ENCODE results near the gene SERGEF. TPM values are rescaled to one million over a fixed set of nuclear protein-coding genes. Genes with fewer than 3 reads are reported as not detected.
"Not testable (repeated sequence)": the region's sequence is repeated elsewhere in the genome, so short reads cannot be mapped to it uniquely, and the experiment has no call there.

The SERGEF gene
- polyA plus RNA-seq, 10 donors, result 9.2 to 15.2 (median 10.9) TPM

DNA sequence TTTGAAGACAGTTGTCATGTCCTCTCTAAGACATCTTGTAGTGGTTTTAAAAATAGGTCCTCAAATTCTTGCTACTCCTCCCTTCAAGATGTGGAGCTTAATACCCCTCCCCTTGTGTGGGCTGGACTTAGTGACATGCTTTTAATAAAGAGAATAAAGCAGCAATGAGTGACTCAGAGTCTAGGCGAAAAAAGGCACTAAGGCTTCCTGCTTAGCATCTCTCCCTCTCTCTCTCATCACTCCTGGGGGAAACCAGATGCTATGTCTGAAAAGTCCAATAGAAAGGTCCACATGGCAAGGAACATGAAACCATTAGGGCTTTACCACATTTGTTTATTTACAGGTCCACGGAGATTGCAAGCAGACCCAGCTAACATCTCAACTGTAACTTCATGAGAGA, 11.7 kb downstream of the SERGEF start:
- DNase-seq, result no peak

- no peak for DNase-seq
These were observed 12.1 kb downstream of the SERGEF start for GRCh38 chr11:18000760-18001159.

GRCh38 chr11:18000128-18000527, 12.7 kb downstream of the SERGEF start:
- not testable (repeated sequence) for DNase-seq

GRCh38 chr11:17992916-17993315, 19.9 kb downstream of the SERGEF start:
- DNase-seq, result no peak

DNA sequence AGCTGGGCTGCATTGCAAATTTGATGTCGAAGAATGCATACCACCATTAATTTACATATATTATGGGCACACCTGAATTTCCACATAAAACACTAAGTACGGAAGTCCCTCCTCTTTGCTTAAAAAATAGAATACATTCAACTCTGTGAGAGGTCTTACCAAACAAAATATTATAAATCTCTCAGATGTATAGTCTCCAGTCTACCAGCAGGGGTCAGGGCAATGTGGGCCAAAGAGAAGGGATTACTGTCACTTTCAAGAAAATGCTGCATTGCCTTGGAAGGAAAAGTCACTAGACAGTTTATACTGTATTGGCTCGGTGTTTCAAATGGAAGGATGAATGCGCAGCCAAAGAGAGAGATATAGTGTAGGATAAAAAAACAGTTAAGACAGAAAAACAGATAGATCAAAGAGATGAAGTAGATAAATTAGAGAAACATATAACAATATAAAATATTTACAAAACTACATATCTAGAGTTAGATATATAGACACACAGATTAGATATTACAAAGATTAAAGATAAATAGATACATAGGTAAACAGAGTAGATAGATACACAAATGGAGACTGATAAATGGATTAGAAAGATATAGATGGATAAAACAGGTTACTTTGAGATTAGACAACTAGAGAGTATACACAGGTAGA, 20.9 kb downstream of the SERGEF start:
- DNase-seq, result peak in 2 of 3 donors; percentile 32 to 50

- DNase-seq, result no peak
These were observed 23.5 kb downstream of the SERGEF start for GRCh38 chr11:17989306-17989705.

DNA sequence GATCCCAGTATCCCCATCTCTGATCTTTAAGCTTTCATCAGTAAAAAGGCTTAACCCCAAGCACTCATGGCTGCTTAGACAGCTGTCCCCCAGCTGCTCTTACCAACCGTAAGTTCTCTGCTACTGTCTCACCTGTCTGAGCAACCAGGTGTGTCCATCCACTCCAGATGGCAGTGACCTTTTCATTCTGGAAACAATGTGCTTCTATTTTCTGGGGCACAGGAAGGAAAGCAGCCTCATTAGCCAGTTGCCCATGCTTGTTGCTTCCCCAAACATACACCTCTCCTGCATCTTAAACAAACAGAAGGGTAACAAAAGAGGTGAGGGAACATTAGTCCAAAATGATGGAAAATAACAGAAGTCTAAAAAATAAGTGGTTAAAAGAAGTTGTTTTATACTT, 24.4 kb downstream of the SERGEF start:
- no peak for DNase-seq

DNA sequence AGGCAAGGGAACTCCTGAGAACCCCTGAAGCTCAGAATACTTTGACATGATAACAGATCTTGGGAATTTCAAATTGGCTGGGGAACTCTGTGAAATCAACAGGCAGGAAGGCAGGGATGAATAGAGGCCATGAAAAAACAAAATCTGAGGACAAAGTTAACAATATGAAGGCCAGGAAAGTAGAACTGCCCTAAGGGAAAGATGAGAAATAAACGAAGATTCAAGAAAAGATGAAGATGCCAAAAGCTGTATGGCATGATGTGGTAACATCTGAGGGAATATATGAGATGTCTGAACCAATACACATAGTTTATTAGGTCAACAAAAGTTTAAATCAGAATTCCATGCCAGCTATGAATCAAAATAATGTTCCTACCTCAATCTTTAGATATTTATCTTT, 25.0 kb downstream of the SERGEF start:
- no peak for DNase-seq

DNA sequence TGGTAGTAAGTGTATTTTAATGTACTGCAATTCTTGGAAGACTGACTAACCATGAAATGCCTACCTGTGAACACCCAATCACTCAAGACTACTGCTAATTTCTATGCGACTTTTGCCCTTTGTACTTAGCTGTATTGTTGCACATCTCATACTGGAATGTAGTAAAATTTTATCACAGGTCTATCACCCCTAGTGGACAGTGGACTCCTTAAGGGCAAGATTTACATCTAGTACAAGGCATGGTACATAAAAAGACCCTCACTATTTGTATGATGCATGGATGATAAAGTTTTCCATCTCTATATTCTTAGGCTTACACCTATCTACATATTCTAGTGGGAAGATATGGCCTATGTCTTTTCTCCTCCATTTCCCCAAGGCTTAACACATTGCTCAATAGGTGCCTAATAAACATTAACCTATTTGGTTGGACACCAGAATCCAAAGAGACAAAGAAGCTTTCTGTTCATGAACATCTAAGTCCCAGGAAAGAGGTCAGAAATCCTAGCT, 26.1 kb downstream of the SERGEF start:
- DNase-seq, result no peak

DNA sequence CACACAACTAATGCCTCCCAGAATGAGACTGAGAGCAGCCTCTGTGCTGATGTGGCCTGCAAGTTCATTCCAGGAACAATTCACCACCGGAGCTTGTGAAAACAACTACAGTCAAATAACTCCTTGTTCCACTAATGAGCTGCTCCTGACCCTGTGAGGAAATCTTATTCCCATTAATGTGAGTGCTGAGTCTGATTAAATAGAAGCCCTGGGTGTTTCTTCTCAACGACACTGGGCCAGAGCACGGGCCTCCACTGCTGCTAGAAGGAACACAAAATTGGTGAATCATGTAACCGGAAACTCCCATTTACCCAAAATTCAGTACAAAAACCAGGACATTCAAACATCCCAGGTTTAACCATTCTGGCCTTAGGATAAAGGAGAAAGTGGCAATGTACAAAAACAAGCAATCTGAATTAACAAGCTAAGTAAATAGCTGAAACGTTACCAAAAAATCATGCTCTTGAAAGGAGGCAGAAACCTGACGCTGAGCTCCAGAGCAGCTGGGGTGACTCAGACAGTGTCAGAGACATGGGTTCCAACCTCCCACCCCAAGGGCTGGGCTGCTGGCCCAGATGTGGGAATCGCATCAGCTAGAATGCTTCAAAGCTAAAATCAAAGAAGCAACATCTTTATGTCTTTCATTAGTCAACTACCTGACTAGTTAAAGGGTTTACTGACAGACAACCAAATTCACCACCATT, 26.7 kb downstream of the SERGEF start:
- peak in 1 of 3 donors; percentile 7 for DNase-seq

GRCh38 chr11:17985517-17985916, 27.3 kb downstream of the SERGEF start:
- no peak for DNase-seq

DNA sequence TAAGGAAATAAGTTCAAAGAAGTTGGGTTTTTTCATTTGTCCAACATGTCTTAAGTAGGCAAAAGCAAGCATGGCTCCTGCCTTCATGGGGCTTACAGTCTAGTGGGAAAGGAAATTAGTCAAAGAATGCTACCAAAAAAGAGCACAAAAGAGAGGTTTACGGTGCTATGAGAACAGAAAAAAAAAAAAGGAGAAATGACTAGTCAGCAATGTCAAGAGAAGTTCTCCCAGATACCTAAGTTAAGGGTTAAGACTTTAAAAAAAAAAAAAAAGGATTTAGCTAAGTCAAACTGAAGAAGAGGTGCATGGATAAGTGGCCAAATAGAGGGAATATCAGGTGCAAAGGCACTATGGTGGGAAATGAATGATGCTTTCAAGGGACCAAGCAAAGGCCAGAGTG, 29.3 kb downstream of the SERGEF start:
- no peak for DNase-seq

- peak; percentile 15 to 37 (median 19) for DNase-seq
These were observed 33.0 kb downstream of the SERGEF start for GRCh38 chr11:17979770-17980371.

GRCh38 chr11:17978553-17979287, 34.1 kb downstream of the SERGEF start:
- peak; percentile 7 to 56 (median 25) for DNase-seq

DNA sequence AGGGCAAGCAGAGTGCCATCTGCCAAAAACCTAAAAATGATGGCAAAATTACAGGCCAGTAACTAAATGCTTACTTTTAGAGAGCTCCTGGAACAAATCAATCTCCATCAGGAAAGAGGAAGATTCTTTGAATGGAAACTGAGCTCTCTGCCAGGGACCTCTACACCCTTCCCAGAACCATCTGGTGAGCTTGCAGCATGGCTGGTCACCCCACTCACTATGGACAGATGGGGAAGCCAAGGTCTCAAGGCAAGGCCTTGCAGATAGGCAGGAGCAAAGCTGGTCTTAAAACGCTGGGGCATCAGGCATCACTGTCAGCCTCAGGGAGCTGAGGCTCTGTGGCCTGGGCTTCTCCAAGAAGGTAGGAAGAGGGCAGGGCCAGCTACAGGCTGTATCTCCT, 36.2 kb downstream of the SERGEF start:
- DNase-seq, result no peak

DNA sequence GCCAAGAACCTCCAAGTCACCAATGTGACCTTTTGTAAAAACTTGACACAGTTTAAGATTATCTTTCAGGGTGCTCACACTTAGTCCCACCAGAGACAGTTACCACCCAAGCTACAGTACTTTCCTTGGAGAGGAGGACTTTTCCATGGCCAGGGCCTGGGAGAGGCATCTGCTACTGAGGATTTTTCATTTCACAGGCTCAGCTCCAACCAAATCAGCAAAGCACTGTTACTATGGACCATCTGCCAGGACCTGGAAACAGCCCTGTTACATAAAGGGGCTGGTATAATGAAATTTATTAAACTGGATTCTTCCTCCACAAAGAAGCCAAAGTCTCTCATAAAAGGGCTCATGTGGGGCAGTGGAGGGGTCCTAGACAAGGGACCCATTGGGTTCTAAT, 38.6 kb downstream of the SERGEF start:
- DNase-seq, result no peak

GRCh38 chr11:17972987-17973386, 39.9 kb downstream of the SERGEF start:
- DNase-seq, result peak; percentile 59 to 68 (median 67)

- no peak for DNase-seq
These were observed 44.6 kb downstream of the SERGEF start for GRCh38 chr11:17968206-17968605.

- no peak for DNase-seq
These were observed 45.2 kb downstream of the SERGEF start for GRCh38 chr11:17967661-17968060.

DNA sequence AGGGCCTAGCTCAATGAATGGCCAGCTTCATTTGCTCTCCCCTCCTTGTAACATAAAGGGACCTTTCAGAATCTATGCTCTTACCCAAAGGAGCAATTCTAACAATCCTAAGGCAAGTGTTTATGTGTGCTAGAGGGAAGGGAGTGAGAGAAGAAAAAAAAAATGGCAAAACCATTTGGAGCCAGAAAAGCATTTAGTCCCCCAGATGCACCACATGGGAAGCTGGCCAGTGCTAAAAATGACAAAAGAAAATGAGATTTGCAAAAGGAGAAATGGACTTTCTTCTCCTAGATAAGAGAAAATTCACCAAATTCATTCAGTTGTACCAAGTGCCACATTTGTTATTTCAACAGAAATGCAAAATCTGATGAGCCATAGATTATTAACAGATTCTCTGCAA, 52.8 kb downstream of the SERGEF start:
- DNase-seq, result peak in 1 of 3 donors; percentile 25

DNA sequence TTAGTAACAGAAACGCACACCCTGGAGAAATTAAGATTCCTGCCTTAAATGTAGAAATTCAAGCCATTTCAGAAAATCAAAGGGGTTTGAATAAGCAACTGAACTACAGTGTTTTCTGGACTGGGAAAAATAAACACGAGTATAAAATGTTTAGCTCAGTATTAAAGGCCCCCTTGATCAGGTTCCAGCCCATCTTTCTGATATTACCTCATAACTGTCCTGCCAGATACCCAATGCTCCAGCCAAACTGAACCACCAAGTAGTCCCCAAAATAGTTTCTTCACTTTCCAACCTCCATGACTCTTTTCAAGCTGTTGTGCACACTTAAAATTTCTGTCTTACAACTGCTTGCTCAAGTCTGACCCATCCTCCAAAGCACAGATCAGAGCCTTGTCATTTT, 54.4 kb downstream of the SERGEF start:
- no peak for DNase-seq

Data from muscle of back (tissue), 11 donors.